H9 (cell line): Measurements from ENCODE around the gene ADAP2. TPM values are rescaled to one million over a fixed set of nuclear protein-coding genes. Genes with fewer than 3 reads are reported as not detected.

Source experiments
- DNase-seq: peaks from one replicate; pipeline ENCODE4 v3.0.0-alpha.2; 2017
- H2AFZ ChIP-seq: one replicate; pipeline ENCODE4 v1.6.1; 2013; ENCODE audit warnings: mild to moderate bottlenecking, low read length, control low read depth, moderate library complexity
- H2AK5ac ChIP-seq: 2 replicates; pipeline ENCODE4 v1.6.1; 2013; ENCODE audit warnings: low read length, control low read depth, mixed read lengths; ENCODE audit not compliant: insufficient read length
- H2BK120ac ChIP-seq: one replicate; pipeline ENCODE4 v1.6.1; 2013; ENCODE audit warnings: low read depth, mild to moderate bottlenecking, low read length, control low read depth, inconsistent platforms; ENCODE audit not compliant: poor library complexity, severe bottlenecking
- H2BK12ac ChIP-seq: 2 replicates; pipeline ENCODE4 v1.6.1; 2013; ENCODE audit warnings: low read length, control low read depth, mixed read lengths, low read depth; ENCODE audit not compliant: insufficient read length
- H2BK15ac ChIP-seq: 2 replicates; pipeline ENCODE4 v1.6.1; 2013; ENCODE audit warnings: low read depth, low read length, control low read depth
- H2BK20ac ChIP-seq: one replicate; pipeline ENCODE4 v1.6.1; 2013; ENCODE audit warnings: low read depth, mild to moderate bottlenecking, low read length, control low read depth, inconsistent platforms; ENCODE audit not compliant: poor library complexity, severe bottlenecking
- H2BK5ac ChIP-seq: 2 replicates; pipeline ENCODE4 v1.6.1; 2013; ENCODE audit warnings: low read length, control low read depth, mixed read lengths; ENCODE audit not compliant: insufficient read length
- H3K14ac ChIP-seq: 2 replicates; pipeline ENCODE4 v1.6.1; 2013; ENCODE audit warnings: low read length, control low read depth; ENCODE audit not compliant: insufficient read depth
- H3K18ac ChIP-seq: 2 replicates; pipeline ENCODE4 v1.6.1; 2013; ENCODE audit warnings: low read depth, mild to moderate bottlenecking, mixed read lengths, low read length, control low read depth; ENCODE audit not compliant: insufficient read length
- H3K23ac ChIP-seq: 2 replicates; pipeline ENCODE4 v1.6.1; 2013; ENCODE audit warnings: low read length, control low read depth, mixed read lengths, low read depth; ENCODE audit not compliant: insufficient read length
- H3K23me2 ChIP-seq: 2 replicates; pipeline ENCODE4 v1.6.1; 2013; ENCODE audit warnings: low read depth, mild to moderate bottlenecking, mixed read lengths, low read length, control low read depth; ENCODE audit not compliant: insufficient read length, poor library complexity, severe bottlenecking
- H3K27ac ChIP-seq: 2 replicates; pipeline ENCODE4 v1.5.1; 2013; ENCODE audit warnings: low read length, control low read depth, mixed read lengths, low read depth; ENCODE audit not compliant: insufficient read length
- H3K27me3 ChIP-seq: 2 replicates; pipeline ENCODE4 v1.6.1; 2013; ENCODE audit warnings: low read length, control low read depth, inconsistent platforms; ENCODE audit not compliant: insufficient read depth
- H3K4ac ChIP-seq: 2 replicates; pipeline ENCODE4 v1.6.1; 2013; ENCODE audit warnings: low read depth, mild to moderate bottlenecking, control low read depth, inconsistent platforms, low read length, moderate library complexity
- H3K4me1 ChIP-seq: 2 replicates; pipeline ENCODE4 v1.6.1; 2013; ENCODE audit warnings: low read length, control low read depth, inconsistent platforms; ENCODE audit not compliant: insufficient read depth
- H3K4me2 ChIP-seq: 2 replicates; pipeline ENCODE4 v1.6.1; 2013; ENCODE audit warnings: low read length, control low read depth, mixed read lengths; ENCODE audit not compliant: insufficient read length, insufficient read depth
- H3K56ac ChIP-seq: 2 replicates; pipeline ENCODE4 v1.6.1; 2013; ENCODE audit warnings: low read depth, mild to moderate bottlenecking, mixed read lengths, low read length, control low read depth; ENCODE audit not compliant: insufficient read length
- H3K79me1 ChIP-seq: 2 replicates; pipeline ENCODE4 v1.6.1; 2013; ENCODE audit warnings: low read depth, mild to moderate bottlenecking, moderate library complexity, low read length, control low read depth, inconsistent platforms; ENCODE audit not compliant: insufficient read depth, poor library complexity, severe bottlenecking
- H3K79me2 ChIP-seq: 2 replicates; pipeline ENCODE4 v1.6.1; 2013; ENCODE audit warnings: low read length, control low read depth, inconsistent platforms; ENCODE audit not compliant: insufficient read depth
- H3K9ac ChIP-seq: 2 replicates; pipeline ENCODE4 v1.6.1; 2013; ENCODE audit warnings: low read length, control low read depth, mixed read lengths; ENCODE audit not compliant: insufficient read length; ENCODE audit errors: extremely low read depth
- H3K9me3 ChIP-seq: one replicate; pipeline ENCODE4 v1.6.1; 2013; ENCODE audit warnings: low read depth, low read length, inconsistent platforms; ENCODE audit not compliant: control insufficient read depth
- H3T11ph ChIP-seq: one replicate; pipeline ENCODE4 v1.6.1; 2013; ENCODE audit warnings: mild to moderate bottlenecking, low read length, control low read depth, inconsistent platforms
- H4K20me1 ChIP-seq: one replicate; pipeline ENCODE4 v1.6.1; 2013; ENCODE audit not compliant: control insufficient read depth, insufficient read length, insufficient read depth
- H4K5ac ChIP-seq: 2 replicates; pipeline ENCODE4 v1.6.1; 2013; ENCODE audit warnings: low read depth, mild to moderate bottlenecking, mixed read lengths, low read length, control low read depth; ENCODE audit not compliant: insufficient read length
- H4K8ac ChIP-seq: replicated peaks from 2 replicates; pipeline ENCODE4 v1.6.1; 2013; ENCODE audit warnings: low read length, control low read depth, mixed read lengths, low read depth; ENCODE audit not compliant: insufficient read length
- H4K91ac ChIP-seq: 2 replicates; pipeline ENCODE4 v1.6.1; 2013; ENCODE audit warnings: low read depth, mild to moderate bottlenecking, moderate library complexity, mixed read lengths, low read length, control low read depth; ENCODE audit not compliant: insufficient read length
- H3K27ac Mint-ChIP-seq, 3 experiments: 2 replicates in 2 of 3; 3 replicates in 1 of 3; pipeline ENCODE4 v1.8.0; 2020 to 2021; ENCODE audit warnings: mixed read lengths in 3 of 3, mild to moderate bottlenecking in 1 of 3, moderate library complexity in 1 of 3
- H3K27me3 Mint-ChIP-seq: 2 replicates; pipeline ENCODE4 v1.8.0; 2021; ENCODE audit warnings: low read depth, mild to moderate bottlenecking, moderate library complexity, mixed read lengths
- H3K36me3 Mint-ChIP-seq, 3 experiments: 2 replicates in 2 of 3; 3 replicates in 1 of 3; pipeline ENCODE4 v1.8.0; 2020 to 2021; ENCODE audit warnings: low read depth in 3 of 3, mixed read lengths in 3 of 3; ENCODE audit not compliant: insufficient read depth in 1 of 3
- H3K4me1 Mint-ChIP-seq, 2 experiments: 2 replicates each; pipeline ENCODE4 v1.8.0; 2020; ENCODE audit warnings: mixed read lengths in 2 of 2
- H3K4me3 Mint-ChIP-seq, 2 experiments: 2 replicates in 1 of 2; 3 replicates in 1 of 2; pipeline ENCODE4 v1.8.0; 2020 to 2021; ENCODE audit warnings: mild to moderate bottlenecking in 2 of 2, mixed read lengths in 2 of 2, moderate library complexity in 1 of 2
- H3K9me3 Mint-ChIP-seq, 2 experiments: 2 replicates in 1 of 2; 3 replicates in 1 of 2; pipeline ENCODE4 v1.8.0; 2020; ENCODE audit warnings: mild to moderate bottlenecking in 2 of 2, mixed read lengths in 2 of 2, moderate library complexity in 1 of 2
- WGBS: extraction: QIAGEN DNeasy Blood & Tissue Kit; methylation state at CpG from one replicate; pipeline ENCODE4 v1.1.7; 2013; ENCODE audit warnings: missing lambda C conversion rate, low lambda C conversion rate, mixed read lengths; ENCODE audit not compliant: insufficient read length; ENCODE audit errors: extremely low coverage; 5-methylcytosine and 5-hydroxymethylcytosine counted together
- total RNA-seq: library from RNA; stranded (reverse); gene quantifications from 2 replicates; pipeline ENCODE4 v1.2.1, GENCODE V29; 2021
- TF ChIP-seq, protein P1 (sequence below): fragments of 200-600 bp; sonication (generic); conservative IDR thresholded peaks from 3 replicates; pipeline ENCODE4 v1.8.0; 2021; ENCODE audit warnings: antibody characterized with exemption, mild to moderate bottlenecking

The ADAP2 gene
- total RNA-seq, 1 experiment from 2014 or later: 1.2 TPM

DNA sequence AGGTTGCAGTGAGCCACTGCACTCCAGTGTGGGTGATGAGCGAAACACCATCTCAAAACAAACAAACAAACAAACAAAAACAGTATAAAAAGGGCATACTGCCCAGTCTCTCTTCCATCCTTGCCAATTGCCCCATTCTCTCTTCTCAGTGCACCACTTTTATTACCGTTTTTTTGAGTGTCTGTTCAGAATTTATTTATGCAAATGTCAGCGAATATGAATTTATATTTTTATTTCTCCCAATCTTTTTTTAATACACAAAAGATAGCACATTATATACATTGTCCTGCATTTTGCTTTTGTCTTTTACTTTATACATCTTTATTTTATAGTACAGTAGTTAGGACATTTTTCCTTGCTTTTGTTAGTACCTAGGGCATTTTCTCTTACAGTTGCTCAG lies 68.7 kb downstream of the ADAP2 start:
- DNase-seq: no peak

More for the DNA sequence above, 68.7 kb downstream of the ADAP2 start:
- H3K23me2 ChIP-seq: no peaks in the 10 kb centered on the region
- no peak overlapping the region for H3T11ph ChIP-seq
- H3K14ac ChIP-seq: no peak overlapping the region
- no peak overlapping the region for H3K23ac ChIP-seq
- no peaks in the 10 kb centered on the region for H3K9me3 ChIP-seq
- no peak overlapping the region for H4K91ac ChIP-seq
- H3K27ac Mint-ChIP-seq: no peak overlapping the region
- H3K56ac ChIP-seq: no peak overlapping the region
- H4K8ac ChIP-seq: no peak overlapping the region
- H2BK120ac ChIP-seq: no peak overlapping the region
- no peaks in the 10 kb centered on the region for H3K79me2 ChIP-seq
- no peak overlapping the region for H3K27ac ChIP-seq
- no CpG with 5 or more reads among the region's 3 CpGs for WGBS
- H3K27me3 ChIP-seq: no peaks in the 10 kb centered on the region
- no peak overlapping the region for H2BK5ac ChIP-seq
- no peak overlapping the region for H3K18ac ChIP-seq
- H3K4me2 ChIP-seq: no peak overlapping the region
- H3K9ac ChIP-seq: no peak overlapping the region
- H2BK12ac ChIP-seq: no peak overlapping the region
- no peak overlapping the region for H3K4me3 Mint-ChIP-seq
- H3K4ac ChIP-seq: no peak overlapping the region
- no peak overlapping the region for H4K5ac ChIP-seq
- no peak overlapping the region for H2AK5ac ChIP-seq
- no peaks in the 10 kb centered on the region for H3K4me1 Mint-ChIP-seq
- peaks cover 0 to 7% (median 5%) of the 10 kb centered on the region in 3 experiments; a peak in 3 of 7 replicates for H3K36me3 Mint-ChIP-seq
- no peaks in the 10 kb centered on the region for H3K27me3 Mint-ChIP-seq
- H2AFZ ChIP-seq: no peak overlapping the region
- H2BK15ac ChIP-seq: no peak overlapping the region
- no peaks in the 10 kb centered on the region for H3K4me1 ChIP-seq
- TF ChIP-seq, protein P1, sequence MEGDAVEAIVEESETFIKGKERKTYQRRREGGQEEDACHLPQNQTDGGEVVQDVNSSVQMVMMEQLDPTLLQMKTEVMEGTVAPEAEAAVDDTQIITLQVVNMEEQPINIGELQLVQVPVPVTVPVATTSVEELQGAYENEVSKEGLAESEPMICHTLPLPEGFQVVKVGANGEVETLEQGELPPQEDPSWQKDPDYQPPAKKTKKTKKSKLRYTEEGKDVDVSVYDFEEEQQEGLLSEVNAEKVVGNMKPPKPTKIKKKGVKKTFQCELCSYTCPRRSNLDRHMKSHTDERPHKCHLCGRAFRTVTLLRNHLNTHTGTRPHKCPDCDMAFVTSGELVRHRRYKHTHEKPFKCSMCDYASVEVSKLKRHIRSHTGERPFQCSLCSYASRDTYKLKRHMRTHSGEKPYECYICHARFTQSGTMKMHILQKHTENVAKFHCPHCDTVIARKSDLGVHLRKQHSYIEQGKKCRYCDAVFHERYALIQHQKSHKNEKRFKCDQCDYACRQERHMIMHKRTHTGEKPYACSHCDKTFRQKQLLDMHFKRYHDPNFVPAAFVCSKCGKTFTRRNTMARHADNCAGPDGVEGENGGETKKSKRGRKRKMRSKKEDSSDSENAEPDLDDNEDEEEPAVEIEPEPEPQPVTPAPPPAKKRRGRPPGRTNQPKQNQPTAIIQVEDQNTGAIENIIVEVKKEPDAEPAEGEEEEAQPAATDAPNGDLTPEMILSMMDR: no peak
- no peaks in the 10 kb centered on the region for H3K79me1 ChIP-seq
- H3K9me3 Mint-ChIP-seq: no peaks in the 10 kb centered on the region
- no peaks in the 10 kb centered on the region for H4K20me1 ChIP-seq
- no peak overlapping the region for H2BK20ac ChIP-seq
